HG03565 (cell line): ENCODE data around the gene TRIO.

Experiments
- ATAC-seq: cut with Tn5 transposase; IDR thresholded peaks from one replicate; pipeline ENCODE4 v1.9.1; 2021; ENCODE audit warnings: mild to moderate bottlenecking, moderate library complexity; ENCODE audit not compliant: unreplicated experiment

Gene TRIO

GRCh38 chr5:14145435-14146334 is 2.5 kb downstream of the TRIO start:
- no peak for ATAC-seq

GRCh38 chr5:14146725-14147124 is 3.6 kb downstream of the TRIO start:
- ATAC-seq: no peak

GRCh38 chr5:14147210-14147609 is 4.1 kb downstream of the TRIO start:
- ATAC-seq: no peak

- ATAC-seq: no peak
Measured at GRCh38 chr5:14148483-14148882, 5.3 kb downstream of the TRIO start.

- ATAC-seq: no peak
Measured at GRCh38 chr5:14148890-14149671, 5.9 kb downstream of the TRIO start.

GRCh38 chr5:14149672-14150274 is 6.6 kb downstream of the TRIO start:
- ATAC-seq: no peak

GRCh38 chr5:14151416-14151815 is 8.3 kb downstream of the TRIO start:
- ATAC-seq: no peak

GRCh38 chr5:14153071-14153864 is 10.1 kb downstream of the TRIO start:
- ATAC-seq: no peak

- peak; percentile 24 for ATAC-seq
Measured at GRCh38 chr5:14153932-14154731, 11.0 kb downstream of the TRIO start.

- ATAC-seq: peak; percentile 59
Measured at GRCh38 chr5:14155075-14155474, 11.9 kb downstream of the TRIO start.

- no peak for ATAC-seq
Measured at GRCh38 chr5:14155739-14156138, 12.6 kb downstream of the TRIO start.

GRCh38 chr5:14156290-14156649 is 13.1 kb downstream of the TRIO start:
- peak; percentile 3 for ATAC-seq

- peak; percentile 66 for ATAC-seq
Measured at GRCh38 chr5:14156650-14157492, 13.7 kb downstream of the TRIO start.

GRCh38 chr5:14157493-14157782 is 14.3 kb downstream of the TRIO start:
- ATAC-seq: no peak

GRCh38 chr5:14158890-14159666 is 15.9 kb downstream of the TRIO start:
- no peak for ATAC-seq

- ATAC-seq: no peak
Measured at GRCh38 chr5:14161825-14162556, 18.8 kb downstream of the TRIO start.

- no peak for ATAC-seq
Measured at GRCh38 chr5:14164164-14165163, 21.3 kb downstream of the TRIO start.
